ENCODE measurements around the gene SBNO2.
A peak's percentile ranks its signal among the peaks of the same experiment; 100 is the strongest.

SBNO2 gene

GRCh38 chr19:1105008-1105872, 68.8 kb downstream of the SBNO2 start:
- Histone ChIP-seq H3K4me3 (peak overlapping the region; percentile 96), H3K27ac (peak overlapping the region; percentile 99 to 100)
- TF ChIP-seq CTCF (IDR thresholded peaks at IDR 0.05): no peak
- no peak for DNase-seq (ENCODE audit: low spot score)

- TF ChIP-seq CTCF (IDR thresholded peaks at IDR 0.05): no peak
- H3K27ac ChIP-seq: peak overlapping the region; percentile 99 to 100
- H3K4me3 ChIP-seq: peak overlapping the region; percentile 96
- DNase-seq (ENCODE audit: low spot score): peak; percentile 89
These were observed 69.6 kb downstream of the SBNO2 start for GRCh38 chr19:1104311-1105007.

GRCh38 chr19:1103708-1104310, 70.3 kb downstream of the SBNO2 start, which contains the start of gene GPX4:
Gene GPX4 (plus strand): TSS chr19:1103994. CDS start chr19:1104044, 50 bp downstream.
- H3K4me3 ChIP-seq: peak within 1 kb of the TSS; percentile 96
- no peak for TF ChIP-seq CTCF (IDR thresholded peaks at IDR 0.05)
- peak; percentile 99 for DNase-seq (ENCODE audit: low spot score)
- H3K27ac ChIP-seq: peak within 1 kb of the TSS; percentile 99 to 100

GRCh38 chr19:1103132-1103707, 70.8 kb downstream of the SBNO2 start:
- Histone ChIP-seq H3K4me3 (peak overlapping the region; percentile 58), H3K27ac (peak overlapping the region; percentile 99 to 100)
- DNase-seq (ENCODE audit: low spot score): no peak
- TF ChIP-seq CTCF (IDR thresholded peaks at IDR 0.05): no peak

GRCh38 chr19:1102407-1103131, 71.5 kb downstream of the SBNO2 start:
- Histone ChIP-seq H3K4me3 (peak overlapping the region; percentile 57), H3K27ac (peak overlapping the region; percentile 99 to 100)
- TF ChIP-seq CTCF (IDR thresholded peaks at IDR 0.05): no peak
- DNase-seq (ENCODE audit: low spot score): peak; percentile 92

- no peak for DNase-seq (ENCODE audit: low spot score)
- Histone ChIP-seq H3K27ac (peak overlapping the region; percentile 99 to 100), H3K4me3 (peak overlapping the region; percentile 60)
- no peak for TF ChIP-seq CTCF (IDR thresholded peaks at IDR 0.05)
These were observed 72.8 kb downstream of the SBNO2 start for GRCh38 chr19:1101337-1101698.
